B cell (primary cell): ENCODE measurements around the gene PPP1R12B. TPM values are rescaled to one million over a fixed set of nuclear protein-coding genes. Genes with fewer than 3 reads are reported as not detected.
"Not testable (repeated sequence)": the region's sequence is repeated elsewhere in the genome, so short reads cannot be mapped to it uniquely, and the experiment has no call there.

Experiments used
- ATAC-seq: fragments of 200-7000 bp; cut with Tn5 transposase; one replicate; pipeline ENCODE4 v1.10.0; 2021; ENCODE audit warnings: low read depth, mild to moderate bottlenecking, moderate number of reproducible peaks, moderate library complexity
- CTCF ChIA-PET: fragments of 350-600 bp; sonication (Branson Sonifier 250); formaldehyde crosslinking; loops from one replicate; lab custom pipeline; 2021; ENCODE audit warnings: antibody characterized with exemption, inconsistent platforms; lab: Charles Lee
- POLR2A ChIA-PET: fragments of 350-600 bp; sonication (Branson Sonifier 250); formaldehyde crosslinking; loops from one replicate; lab custom pipeline; 2021; ENCODE audit warnings: antibody characterized with exemption; lab: Charles Lee
- DNase-seq: peaks from one replicate; pipeline ENCODE4 v3.0.0; 2013
- H2AFZ ChIP-seq: 2 replicates; pipeline ENCODE4 v1.6.1; 2012; ENCODE audit warnings: mild to moderate bottlenecking, low read depth, low read length; ENCODE audit not compliant: insufficient read depth, poor library complexity, severe bottlenecking
- H3K27ac ChIP-seq, 2 donors: 1 replicate in 1 of 2; 2 replicates in 1 of 2; pipeline ENCODE4 v1.5.1; 2012 to 2013; ENCODE audit warnings: low read length in 2 of 2, mild to moderate bottlenecking in 2 of 2, moderate library complexity in 1 of 2
- H3K27me3 ChIP-seq, 4 experiments: fragments of 200-600 bp in 1 of 4; sonication (generic) in 1 of 4; replicated peaks in 1 of 4; 1 replicate in 2 of 4; 2 replicates in 2 of 4; pipeline versions ENCODE4 v1.6.1 to v1.7.0; 2013 to 2016; ENCODE audit warnings: low read length in 3 of 4, mild to moderate bottlenecking in 2 of 4, mixed read lengths in 1 of 4, moderate library complexity in 1 of 4; ENCODE audit not compliant: insufficient read depth in 4 of 4, control insufficient read depth in 3 of 4; ENCODE audit errors: control extremely low read depth in 1 of 4
- H3K36me3 ChIP-seq, 2 experiments: replicated peaks in 1 of 2; 1 replicate in 1 of 2; 2 replicates in 1 of 2; pipeline versions ENCODE4 v1.6.1 to v1.7.1; 2013; ENCODE audit warnings: low read length in 1 of 2; ENCODE audit not compliant: insufficient read depth in 2 of 2, control insufficient read depth in 1 of 2; ENCODE audit errors: control extremely low read depth in 1 of 2, extremely low read depth in 1 of 2
- H3K4me1 ChIP-seq, 2 donors: fragments of 200-600 bp in 1 of 2; sonication (generic) in 1 of 2; 1 replicate in 1 of 2; 2 replicates in 1 of 2; pipeline versions ENCODE4 v1.5.1 to v1.6.1; 2013 to 2017; ENCODE audit warnings: low read length in 2 of 2; ENCODE audit not compliant: control insufficient read depth in 2 of 2, insufficient read depth in 2 of 2
- H3K4me2 ChIP-seq: replicated peaks from 2 replicates; pipeline ENCODE3; 2012; ENCODE audit warnings: mild to moderate bottlenecking, low read depth, low read length; ENCODE audit not compliant: poor library complexity, severe bottlenecking
- H3K4me3 ChIP-seq, 5 experiments: fragments of 200-600 bp in 1 of 5; sonication (generic) in 1 of 5; 1 replicate in 3 of 5; 2 replicates in 2 of 5; pipeline versions ENCODE4 v1.5.1 to v1.7.0; 2011 to 2016; ENCODE audit warnings: low read length in 4 of 5, mild to moderate bottlenecking in 4 of 5, low read depth in 2 of 5, control low read depth in 1 of 5, moderate library complexity in 1 of 5; ENCODE audit not compliant: insufficient read depth in 1 of 5; ENCODE audit errors: control extremely low read depth in 1 of 5, extremely low read depth in 1 of 5
- H3K79me2 ChIP-seq: fragments of 200-600 bp; sonication (generic); one replicate; pipeline ENCODE4 v1.6.0; 2016; ENCODE audit warnings: low read length; ENCODE audit not compliant: control insufficient read depth, insufficient read depth
- H3K9ac ChIP-seq: fragments of 200-600 bp; sonication (generic); 2 replicates; pipeline ENCODE4 v1.6.1; 2017; ENCODE audit warnings: mild to moderate bottlenecking, low read length, moderate library complexity
- H3K9me3 ChIP-seq, 3 donors: one replicate each; pipeline versions ENCODE4 v1.6.1 to v1.7.1; 2013; ENCODE audit warnings: low read length in 2 of 3; ENCODE audit not compliant: control insufficient read depth in 2 of 3, insufficient read depth in 1 of 3; ENCODE audit errors: control extremely low read depth in 1 of 3
- H4K20me1 ChIP-seq: 2 replicates; pipeline ENCODE4 v1.6.0; 2012; ENCODE audit warnings: mild to moderate bottlenecking, low read length; ENCODE audit not compliant: insufficient read depth, control insufficient read depth, poor library complexity, severe bottlenecking
- H3K27ac Mint-ChIP-seq: one replicate; pipeline ENCODE4 v1.8.0; 2021; ENCODE audit warnings: mixed read lengths
- H3K27me3 Mint-ChIP-seq: one replicate; pipeline ENCODE4 v1.8.0; 2021; ENCODE audit warnings: mixed read lengths
- H3K4me1 Mint-ChIP-seq: one replicate; pipeline ENCODE4 v1.8.0; 2021; ENCODE audit warnings: mixed read lengths
- H3K4me3 Mint-ChIP-seq: one replicate; pipeline ENCODE4 v1.8.0; 2021; ENCODE audit warnings: mixed read lengths
- H3K9me3 Mint-ChIP-seq: one replicate; pipeline ENCODE4 v1.8.0; 2022; ENCODE audit warnings: mixed read lengths; ENCODE audit not compliant: insufficient read depth
- WGBS: methylation state at CpG from one replicate; pipeline ENCODE4 v1.1.5; 2013; ENCODE audit warnings: missing lambda C conversion rate; ENCODE audit not compliant: insufficient coverage; 5-methylcytosine and 5-hydroxymethylcytosine counted together
- intact Hi-C: fragments of 100-400 bp; cut with micrococcal nuclease; formaldehyde crosslinking; loops from one replicate; pipeline ENCODE4 v1.10.0; 2022
- polyA plus RNA-seq: library from polyadenylated mRNA; depleted of rRNA; stranded (reverse); fragments of >200 nt; gene quantifications from 2 replicates; pipeline ENCODE4 v1.2.3, GENCODE V29; 2012
- total RNA-seq, 2 donors: library from RNA; stranded (reverse); fragments of 120-200 nt in 1 of 2; gene quantifications; 1 replicate in 1 of 2; 2 replicates in 1 of 2; pipeline versions ENCODE4 v1.2.3 to v1.2.4, GENCODE V29; 2013 to 2022

PPP1R12B gene
- total and polyA plus RNA-seq, 2 donors (not counting 1 experiment from before 2014, with no cell fraction given) = 7.1 to 49.6 TPM

DNA sequence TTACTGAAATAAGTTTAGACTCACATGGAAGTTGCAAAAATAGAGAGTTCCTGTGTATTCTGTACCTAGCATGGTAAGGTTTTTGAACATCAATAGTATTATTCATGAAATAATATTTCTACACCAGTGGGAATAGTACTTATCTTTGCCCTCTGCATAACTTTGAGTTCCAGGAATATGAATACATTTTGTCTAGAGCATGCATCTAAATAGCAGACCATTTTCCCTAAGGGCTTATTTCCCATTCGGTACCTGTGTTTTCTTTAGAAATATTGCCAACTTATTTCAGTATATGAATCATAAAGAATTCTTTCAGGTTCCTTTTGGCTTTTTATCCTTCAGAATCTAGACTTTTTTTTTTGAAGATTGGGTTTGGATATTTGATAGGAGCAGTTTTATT is 81.6 kb downstream of the PPP1R12B start:
- CTCF ChIA-PET, POLR2A ChIA-PET: not testable (repeated sequence)
- peaks cover 2 to 13% of the 10 kb centered on the region in 2 experiments for H3K36me3 ChIP-seq

DNA sequence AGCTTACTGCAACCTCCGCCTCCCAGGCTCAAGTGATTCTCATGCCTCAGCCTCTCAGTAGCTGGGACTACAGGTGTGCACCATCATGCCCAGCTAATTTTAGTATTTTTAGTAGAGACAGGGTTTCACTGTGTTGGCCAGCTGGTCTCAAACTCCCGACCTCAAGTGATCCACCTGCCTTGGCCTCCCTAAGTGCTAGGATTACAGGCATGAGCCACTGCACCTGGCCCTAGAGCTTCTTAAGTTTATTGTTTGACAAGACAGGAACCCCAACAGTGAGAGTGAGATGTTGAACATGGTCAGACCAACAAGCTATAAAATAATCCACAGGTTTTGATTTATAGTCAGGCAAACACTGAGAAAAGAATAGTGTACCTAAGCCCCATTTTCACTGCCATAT is 83.8 kb downstream of the PPP1R12B start:
- H3K4me1 ChIP-seq, H3K4me3 Mint-ChIP-seq, H3K27me3 ChIP-seq, DNase-seq, H3K4me3 ChIP-seq, H3K27ac Mint-ChIP-seq, H3K27me3 Mint-ChIP-seq, POLR2A ChIA-PET, H3K4me1 Mint-ChIP-seq, H3K4me2 ChIP-seq, intact Hi-C loops, H4K20me1 ChIP-seq, H3K9me3 ChIP-seq, H3K9ac ChIP-seq, H3K9me3 Mint-ChIP-seq, ATAC-seq, H3K27ac ChIP-seq, H3K79me2 ChIP-seq, H2AFZ ChIP-seq, CTCF ChIA-PET: not testable (repeated sequence)
- 83% methylated on average over 2 of the region's 2 CpGs for WGBS
- H3K36me3 ChIP-seq = peaks cover 6 to 23% of the 10 kb centered on the region in 2 experiments

More for the DNA sequence above, 81.6 kb downstream of the PPP1R12B start:
- H3K79me2 ChIP-seq, H3K27me3 ChIP-seq, H3K4me3 Mint-ChIP-seq, intact Hi-C loops, H2AFZ ChIP-seq, H3K9me3 Mint-ChIP-seq, H4K20me1 ChIP-seq, H3K27ac Mint-ChIP-seq, DNase-seq, H3K4me2 ChIP-seq, H3K4me1 Mint-ChIP-seq, H3K4me1 ChIP-seq, ATAC-seq, H3K4me3 ChIP-seq, H3K9me3 ChIP-seq, H3K27me3 Mint-ChIP-seq, H3K27ac ChIP-seq, H3K9ac ChIP-seq: not testable (repeated sequence)
- no CpG with 5 or more reads among the region's 1 CpG for WGBS
